Muscle layer of colon (tissue), 2 donors: Measurements from ENCODE around the gene ACSS1.
"Not testable (repeated sequence)": the region's sequence is repeated elsewhere in the genome, so short reads cannot be mapped to it uniquely, and the experiment has no call there.

ENCODE experiments used
- H3K27ac ChIP-seq: one replicate; pipeline ENCODE4 v1.7.0; 2013; ENCODE audit warnings: low read depth, mild to moderate bottlenecking, low read length, moderate library complexity
- H3K27me3 ChIP-seq, 2 donors: one replicate each; pipeline ENCODE4 v1.7.0; 2013; ENCODE audit warnings: low read length in 2 of 2, mild to moderate bottlenecking in 2 of 2; ENCODE audit not compliant: insufficient read depth in 2 of 2, control insufficient read depth in 1 of 2
- H3K36me3 ChIP-seq: one replicate; pipeline ENCODE4 v1.7.0; 2013; ENCODE audit warnings: mild to moderate bottlenecking, low read length; ENCODE audit not compliant: insufficient read depth
- H3K4me1 ChIP-seq: one replicate; pipeline ENCODE4 v1.7.0; 2013; ENCODE audit warnings: mild to moderate bottlenecking, low read length; ENCODE audit not compliant: insufficient read depth
- H3K4me3 ChIP-seq, 2 donors: one replicate each; pipeline ENCODE4 v1.7.0; 2013; ENCODE audit warnings: low read length in 2 of 2, low read depth in 1 of 2, mild to moderate bottlenecking in 1 of 2, moderate library complexity in 1 of 2
- H3K9ac ChIP-seq: one replicate; pipeline ENCODE4 v1.7.0; 2013; ENCODE audit warnings: low read length
- H3K9me3 ChIP-seq: one replicate; pipeline ENCODE4 v1.7.0; 2013; ENCODE audit warnings: mild to moderate bottlenecking, low read length
- donor health status: abdominal sarcoma.
- donor health status: Adenocarcinoma of cecum.

Gene ACSS1

DNA sequence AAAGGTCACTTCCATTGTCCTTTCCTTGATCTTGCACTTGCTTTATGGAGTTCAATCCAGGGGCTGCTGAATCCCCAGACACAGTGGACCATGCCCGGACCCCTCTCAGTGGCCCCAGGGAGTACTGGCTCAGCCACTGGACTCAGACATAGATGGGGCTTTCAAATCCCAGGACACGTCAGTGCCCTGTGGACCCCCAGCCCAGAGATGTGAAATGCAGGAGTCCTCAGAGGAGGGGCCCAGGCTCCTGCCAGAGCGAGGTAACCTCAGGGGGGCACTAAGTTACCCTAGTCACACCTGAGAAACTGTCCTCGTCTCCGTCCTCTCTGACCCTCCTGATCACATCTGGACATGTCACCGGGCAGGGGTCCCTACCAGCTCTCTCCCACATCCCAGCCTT is 46.7 kb downstream of the ACSS1 start:
- Histone ChIP-seq H3K27ac (no peak overlapping the region), H3K9me3 (no peaks in the 10 kb centered on the region), H3K36me3 (peaks cover 72% of the 10 kb centered on the region), H3K4me1 (peaks cover 20% of the 10 kb centered on the region), H3K27me3 (no peaks in the 10 kb centered on the region), H3K9ac (no peak overlapping the region), H3K4me3 (no peak overlapping the region)

DNA sequence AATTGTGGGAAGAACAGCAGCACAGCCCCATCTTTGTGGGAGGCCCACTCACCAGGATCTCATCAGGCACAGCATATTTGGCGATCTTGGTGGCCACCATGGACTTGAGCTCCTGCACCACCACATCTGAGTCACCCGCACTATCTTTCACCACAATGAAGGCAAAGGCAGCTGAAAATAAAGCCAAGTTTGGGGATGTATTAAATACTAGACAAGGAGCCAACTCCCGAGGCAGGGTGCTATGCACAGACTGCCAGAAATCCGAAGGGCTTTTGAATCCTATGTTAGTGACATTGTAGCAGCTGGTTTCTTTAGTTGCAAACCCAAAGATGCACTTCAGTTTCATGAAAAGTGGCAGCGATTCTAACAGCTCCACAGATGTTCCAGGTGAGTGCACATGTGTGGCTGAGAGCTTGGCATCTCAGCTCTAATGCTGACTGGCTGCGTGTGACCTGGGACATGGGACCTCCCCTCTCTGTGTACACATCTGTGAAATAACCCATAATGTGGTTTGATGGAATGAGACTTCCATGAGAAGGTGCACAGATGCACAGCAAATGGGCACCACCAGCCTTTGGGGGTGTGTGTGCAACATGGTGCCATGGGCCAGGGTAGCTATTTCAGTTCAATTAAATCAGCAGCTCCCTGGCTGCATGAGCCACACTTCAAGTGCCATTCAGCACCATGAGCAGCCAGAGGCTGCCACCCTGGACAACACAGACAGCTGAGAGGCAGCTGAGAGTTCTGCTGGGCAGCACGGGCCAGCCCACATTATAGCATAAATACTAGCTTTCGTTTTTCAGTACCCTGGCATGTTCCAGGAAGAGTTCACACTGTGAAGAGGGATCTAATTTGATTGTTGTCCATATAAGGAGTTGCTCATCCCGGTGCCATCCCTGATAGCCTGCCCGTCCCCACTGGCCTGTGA is 48.5 kb downstream of the ACSS1 start:
- H3K4me3 ChIP-seq = no peak overlapping the region
- no peaks in the 10 kb centered on the region for H3K9me3 ChIP-seq
- H3K27me3 ChIP-seq = no peaks in the 10 kb centered on the region
- H3K27ac ChIP-seq = peak overlapping the region; percentile 63
- H3K4me1 ChIP-seq = peaks cover 37% of the 10 kb centered on the region
- H3K9ac ChIP-seq = no peak overlapping the region
- H3K36me3 ChIP-seq = peaks cover 66% of the 10 kb centered on the region

DNA sequence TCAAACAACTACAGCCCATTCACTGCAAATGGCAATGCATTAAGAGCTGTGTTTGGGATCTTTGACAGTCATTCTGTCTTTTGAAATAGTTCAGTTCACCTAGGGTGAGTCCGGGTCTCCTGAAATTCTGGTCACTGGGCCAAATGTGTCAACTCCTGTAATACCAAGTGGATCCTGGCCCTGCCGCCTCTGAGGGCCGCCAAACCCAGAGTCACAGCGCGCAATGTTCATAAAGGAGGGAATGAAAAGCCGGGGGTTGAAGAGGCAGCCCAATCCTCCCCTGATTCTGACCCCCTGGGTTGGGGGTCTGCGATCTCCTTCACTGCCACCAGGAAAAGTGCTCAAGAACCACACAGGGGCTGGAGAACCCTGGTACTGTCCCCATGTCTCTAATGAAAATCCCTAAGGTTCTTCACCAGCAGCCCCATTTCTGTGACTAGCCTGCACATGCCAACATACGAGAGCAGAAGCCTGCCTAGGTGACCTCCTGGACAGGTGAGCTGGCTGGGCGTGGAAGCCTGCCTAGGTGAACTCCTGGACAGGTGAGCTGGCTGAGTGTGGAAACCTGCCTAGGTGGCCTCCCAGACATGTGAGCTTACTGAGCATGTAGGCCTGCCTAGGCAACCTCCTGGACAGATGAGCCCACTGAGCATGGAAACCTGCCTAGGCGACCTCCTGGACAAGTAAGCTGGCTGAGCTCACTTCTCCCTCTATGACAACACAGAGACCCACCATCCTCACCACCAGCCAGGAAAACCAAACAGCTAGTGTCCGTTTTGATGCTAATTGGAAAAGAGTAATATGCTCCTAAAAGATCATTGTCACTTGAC is 49.3 kb downstream of the ACSS1 start:
- H3K36me3 ChIP-seq = peaks cover 58% of the 10 kb centered on the region
- no peaks in the 10 kb centered on the region for H3K27me3 ChIP-seq
- H3K9me3 ChIP-seq = no peaks in the 10 kb centered on the region
- peaks cover 41% of the 10 kb centered on the region for H3K4me1 ChIP-seq
- H3K27ac ChIP-seq = peak overlapping the region; percentile 4
- H3K4me3 ChIP-seq = no peak overlapping the region
- no peak overlapping the region for H3K9ac ChIP-seq

- no peaks in the 10 kb centered on the region for H3K9me3 ChIP-seq
- no peak overlapping the region for H3K9ac ChIP-seq
- peaks cover 41% of the 10 kb centered on the region for H3K4me1 ChIP-seq
- peak overlapping the region; percentile 76 for H3K27ac ChIP-seq
- H3K36me3 ChIP-seq = peaks cover 49% of the 10 kb centered on the region
- no peaks in the 10 kb centered on the region for H3K27me3 ChIP-seq
- no peak overlapping the region for H3K4me3 ChIP-seq
These were observed 50.2 kb downstream of the ACSS1 start for GRCh38 chr20:25007491-25008305.

DNA sequence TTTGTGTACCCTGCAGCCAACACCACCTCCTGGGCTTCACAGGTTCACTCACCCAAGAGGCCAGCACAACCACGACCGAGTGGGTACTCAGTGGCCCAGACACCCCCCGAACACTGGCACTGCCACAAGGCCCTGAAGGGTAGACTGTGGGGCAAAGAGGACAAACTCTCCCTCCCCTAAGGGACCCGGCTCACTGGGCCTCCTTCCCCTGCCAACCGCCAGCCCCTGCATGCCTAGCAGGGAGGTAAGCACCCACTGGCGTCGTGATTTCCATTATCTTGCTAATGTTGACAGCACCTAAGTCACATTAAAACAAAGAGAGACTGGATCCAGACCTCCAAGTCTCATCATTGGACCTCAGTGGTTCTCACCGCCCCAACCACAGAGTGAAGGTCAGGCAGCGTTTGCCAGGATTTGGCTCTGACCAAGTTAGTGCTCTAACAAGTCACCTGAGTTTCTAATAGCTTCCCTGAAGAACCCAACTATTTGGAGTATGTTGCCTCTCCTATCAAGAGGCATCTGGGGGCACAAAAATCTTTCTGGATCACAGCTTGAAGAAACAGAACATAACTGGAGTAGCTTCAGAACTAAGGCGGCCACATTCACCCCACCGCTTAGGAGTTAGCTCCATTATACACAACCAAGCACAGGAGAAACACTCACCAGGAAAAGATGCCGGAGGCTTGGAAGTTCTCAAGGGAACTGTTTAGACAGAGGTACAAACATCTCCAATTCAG is 51.3 kb downstream of the ACSS1 start:
- H3K9ac ChIP-seq = no peak overlapping the region
- H3K9me3 ChIP-seq = no peaks in the 10 kb centered on the region
- H3K4me3 ChIP-seq = no peak overlapping the region
- peaks cover 40% of the 10 kb centered on the region for H3K36me3 ChIP-seq
- H3K4me1 ChIP-seq = peaks cover 41% of the 10 kb centered on the region
- H3K27me3 ChIP-seq = no peaks in the 10 kb centered on the region
- H3K27ac ChIP-seq = peak overlapping the region; percentile 76

- Histone ChIP-seq H3K4me1 (peaks cover 41% of the 10 kb centered on the region), H3K4me3 (no peak overlapping the region), H3K27ac (peak overlapping the region; percentile 76), H3K36me3 (peaks cover 33% of the 10 kb centered on the region), H3K9ac (no peak overlapping the region), H3K27me3 (no peaks in the 10 kb centered on the region), H3K9me3 (no peaks in the 10 kb centered on the region)
These were observed 52.3 kb downstream of the ACSS1 start for GRCh38 chr20:25005661-25006060.

DNA sequence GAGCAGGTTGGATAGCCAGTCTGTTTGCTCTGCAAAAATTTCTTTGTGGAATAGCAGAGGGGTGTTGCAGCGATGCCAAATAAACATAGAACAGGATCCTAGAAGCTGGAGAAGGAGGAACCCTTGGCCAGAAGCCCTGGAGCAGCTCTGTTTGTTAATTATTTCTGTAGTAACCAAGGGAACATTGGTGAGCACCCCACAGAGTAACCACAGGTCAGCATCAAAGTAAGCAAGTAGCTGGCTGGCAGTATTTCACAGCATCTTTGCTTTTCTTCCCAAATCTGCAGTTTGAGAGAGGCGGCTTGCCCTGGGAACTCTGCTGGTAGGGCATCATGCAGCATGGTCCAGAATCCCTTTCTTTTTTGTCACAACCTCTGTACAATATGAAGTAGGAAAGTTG is 52.7 kb downstream of the ACSS1 start:
- H3K4me1 ChIP-seq = peaks cover 45% of the 10 kb centered on the region
- peak overlapping the region; percentile 76 for H3K27ac ChIP-seq
- no peak overlapping the region for H3K4me3 ChIP-seq
- H3K9me3 ChIP-seq = no peaks in the 10 kb centered on the region
- H3K27me3 ChIP-seq = no peaks in the 10 kb centered on the region
- peaks cover 29% of the 10 kb centered on the region for H3K36me3 ChIP-seq
- H3K9ac ChIP-seq = no peak overlapping the region

GRCh38 chr20:25003002-25003401 is 54.9 kb downstream of the ACSS1 start:
- Histone ChIP-seq H3K27me3 (no peaks in the 10 kb centered on the region), H3K4me3 (no peak overlapping the region), H3K9me3 (no peaks in the 10 kb centered on the region), H3K27ac (peak overlapping the region; percentile 56), H3K4me1 (peaks cover 31% of the 10 kb centered on the region), H3K36me3 (peaks cover 19% of the 10 kb centered on the region), H3K9ac (no peak overlapping the region)

GRCh38 chr20:25001323-25001722 is 56.6 kb downstream of the ACSS1 start:
- H3K9me3 ChIP-seq, H3K4me3 ChIP-seq, H3K27me3 ChIP-seq, H3K9ac ChIP-seq, H3K27ac ChIP-seq, H3K36me3 ChIP-seq: not testable (repeated sequence)
- H3K4me1 ChIP-seq = peaks cover 34% of the 10 kb centered on the region

- no peaks in the 10 kb centered on the region for H3K9me3 ChIP-seq
- peaks cover 33% of the 10 kb centered on the region for H3K4me1 ChIP-seq
These were observed 57.6 kb downstream of the ACSS1 start for GRCh38 chr20:25000268-25000801.

More at GRCh38 chr20:25000268-25000801, 57.6 kb downstream of the ACSS1 start:
- Histone ChIP-seq H3K9ac (no peak overlapping the region), H3K4me3 (no peak overlapping the region), H3K27me3 (no peaks in the 10 kb centered on the region), H3K27ac (no peak overlapping the region), H3K36me3 (no peaks in the 10 kb centered on the region)
